HEK293 (cell line): ENCODE measurements around the gene TNKS2.

ENCODE experiments used
- CTCF ChIA-PET: fragments of 350-600 bp; formaldehyde crosslinking; extraction: SDS; loops from one replicate; lab custom pipeline; 2021; ENCODE audit warnings: antibody characterized with exemption; lab: Yijun Ruan, JAX
- POLR2A ChIA-PET: fragments of 300-600 bp; formaldehyde crosslinking; extraction: SDS; loops from one replicate; lab custom pipeline; 2020; ENCODE audit warnings: antibody characterized with exemption, inconsistent platforms; lab: Yijun Ruan, JAX
- H3K27ac ChIP-seq: fragments of 200-500 bp; sonication (Bioruptor generic); 2 replicates; pipeline ENCODE4 v1.5.1; 2014; ENCODE audit warnings: low read depth, low read length, control low read depth, inconsistent platforms; ENCODE audit errors: extremely low read depth
- H3K36me3 ChIP-seq, 2 experiments: fragments of 200-500 bp in 1 of 2; sonication (Bioruptor generic) in 1 of 2; 1 replicate in 1 of 2; 2 replicates in 1 of 2; pipeline ENCODE4 v1.5.1; 2014 to 2017; ENCODE audit warnings: inconsistent platforms in 2 of 2, low read length in 2 of 2; ENCODE audit not compliant: control insufficient read depth in 2 of 2, insufficient read depth in 1 of 2
- H3K4me1 ChIP-seq: fragments of 200-500 bp; sonication (Bioruptor generic); 2 replicates; pipeline ENCODE4 v1.5.1; 2014; ENCODE audit warnings: mild to moderate bottlenecking, low read length, inconsistent platforms; ENCODE audit not compliant: control insufficient read depth, insufficient read depth
- H3K4me3 ChIP-seq: 2 replicates; pipeline ENCODE4 v1.5.1; 2011; ENCODE audit warnings: low read depth, mild to moderate bottlenecking, control low read depth, low read length, moderate library complexity
- H3K9me3 ChIP-seq: fragments of 200-500 bp; sonication (Bioruptor generic); 2 replicates; pipeline ENCODE4 v1.5.1; 2014; ENCODE audit warnings: low read depth, low read length, inconsistent platforms; ENCODE audit not compliant: control insufficient read depth, insufficient read depth
- BCL6B ChIP-seq: fragments of 450-650 bp; formaldehyde crosslinking; IDR thresholded peaks from 2 replicates; pipeline ENCODE4 v1.5.1; 2017; ENCODE audit warnings: missing biosample characterization, missing genetic modification characterization
- GLI2 ChIP-seq: fragments of 450-650 bp; formaldehyde crosslinking; IDR thresholded peaks from 2 replicates; pipeline ENCODE4; 2017; ENCODE audit warnings: missing biosample characterization, missing genetic modification characterization, low read depth, borderline replicate concordance
- HOXD13 ChIP-seq: sonication (generic); formaldehyde crosslinking; IDR thresholded peaks from 2 replicates; pipeline ENCODE4 v1.8.0; 2022; ENCODE audit warnings: missing genetic modification reagents, borderline replicate concordance
- INSM2 ChIP-seq: fragments of 450-650 bp; formaldehyde crosslinking; IDR thresholded peaks from 2 replicates; pipeline ENCODE4 v1.5.1; 2016; ENCODE audit warnings: missing biosample characterization, missing genetic modification characterization
- KLF17 ChIP-seq: fragments of 450-650 bp; formaldehyde crosslinking; IDR thresholded peaks from 2 replicates; pipeline ENCODE4 v1.5.1; 2016; ENCODE audit warnings: missing biosample characterization, missing genetic modification characterization
- MZF1 ChIP-seq: fragments of 450-650 bp; formaldehyde crosslinking; IDR thresholded peaks from 2 replicates; pipeline ENCODE4 v1.5.1; 2017; ENCODE audit warnings: missing biosample characterization, missing genetic modification characterization, borderline replicate concordance
- REPIN1 ChIP-seq: fragments of 450-650 bp; formaldehyde crosslinking; IDR thresholded peaks from 2 replicates; pipeline ENCODE4 v1.5.1; 2017; ENCODE audit warnings: missing biosample characterization, missing genetic modification characterization, low read depth
- SALL2 ChIP-seq: fragments of 450-650 bp; formaldehyde crosslinking; IDR thresholded peaks from 2 replicates; pipeline ENCODE4 v1.5.0; 2017; ENCODE audit warnings: missing biosample characterization, mild to moderate bottlenecking, missing genetic modification characterization, borderline replicate concordance
- WT1 ChIP-seq: fragments of 450-650 bp; formaldehyde crosslinking; IDR thresholded peaks from 2 replicates; pipeline ENCODE4 v1.5.1; 2016; ENCODE audit warnings: missing biosample characterization, missing genetic modification characterization
- ZBTB10 ChIP-seq: fragments of 450-650 bp; formaldehyde crosslinking; IDR thresholded peaks from 2 replicates; pipeline ENCODE4 v1.5.1; 2016; ENCODE audit warnings: missing biosample characterization, missing genetic modification characterization
- ZBTB20 ChIP-seq: fragments of 450-650 bp; formaldehyde crosslinking; IDR thresholded peaks from 2 replicates; pipeline ENCODE4 v1.5.1; 2016; ENCODE audit warnings: missing biosample characterization, missing genetic modification characterization
- ZBTB48 ChIP-seq: fragments of 450-650 bp; formaldehyde crosslinking; IDR thresholded peaks from 2 replicates; pipeline ENCODE4 v1.5.1; 2016; ENCODE audit warnings: missing biosample characterization, missing genetic modification characterization
- ZNF114 ChIP-seq: fragments of 450-650 bp; formaldehyde crosslinking; IDR thresholded peaks from 2 replicates; pipeline ENCODE4 v1.5.0; 2017; ENCODE audit warnings: missing biosample characterization, missing genetic modification characterization
- ZNF133 ChIP-seq: fragments of 450-650 bp; formaldehyde crosslinking; IDR thresholded peaks from 2 replicates; pipeline ENCODE4 v1.5.1; 2016; ENCODE audit warnings: missing biosample characterization, missing genetic modification characterization
- ZNF140 ChIP-seq: fragments of 450-650 bp; formaldehyde crosslinking; IDR thresholded peaks from 2 replicates; pipeline ENCODE4 v1.5.1; 2016; ENCODE audit warnings: missing biosample characterization, missing genetic modification characterization
- ZNF394 ChIP-seq: fragments of 450-650 bp; formaldehyde crosslinking; IDR thresholded peaks from 2 replicates; pipeline ENCODE4 v1.5.1; 2016; ENCODE audit warnings: missing biosample characterization, missing genetic modification characterization, mild to moderate bottlenecking, moderate library complexity, borderline replicate concordance
- ZNF529 ChIP-seq: fragments of 450-650 bp; formaldehyde crosslinking; IDR thresholded peaks from 2 replicates; pipeline ENCODE4 v1.5.1; 2017; ENCODE audit warnings: missing genetic modification characterization, missing biosample characterization; ENCODE audit not compliant: insufficient replicate concordance
- ZNF645 ChIP-seq: fragments of 450-650 bp; formaldehyde crosslinking; IDR thresholded peaks from 2 replicates; pipeline ENCODE4; 2016; ENCODE audit warnings: missing biosample characterization, missing genetic modification characterization
- ZSCAN16 ChIP-seq: fragments of 450-650 bp; formaldehyde crosslinking; IDR thresholded peaks from 2 replicates; pipeline ENCODE4 v1.5.1; 2016; ENCODE audit warnings: missing biosample characterization, missing genetic modification characterization

Gene TNKS2

GRCh38 chr10:91813251-91813650 lies 15.0 kb downstream of the TNKS2 start:
- H3K9me3 ChIP-seq, result no peaks in the 10 kb centered on the region
- ChIA-PET CTCF (interaction anchor here (0.5 to 1.2 kb wide), 3 partner anchors 9 to 24 kb away, joined by 3 to 4 read pairs (median 3); no protein-coding TSS in a partner anchor), POLR2A (interaction anchor here (1.4 kb wide), 1 partner anchor 15 kb away, joined by 6 read pairs; the partner anchor contains the start of gene TNKS2)
- no peaks in the 10 kb centered on the region for H3K4me1 ChIP-seq
- H3K27ac ChIP-seq, result no peak overlapping the region
- H3K4me3 ChIP-seq, result no peak overlapping the region
- TF ChIP-seq WT1 (tag by site-specific recombination) (no peak), ZSCAN16 (no peak), ZNF133 (tag by site-specific recombination) (no peak), ZNF140 (tag by site-specific recombination) (no peak), ZBTB20 (tag by site-specific recombination) (no peak), KLF17 (tag by site-specific recombination) (no peak), BCL6B (tag by site-specific recombination) (no peak), ZNF529 (tag by site-specific recombination) (no peak), REPIN1 (tag by site-specific recombination) (no peak), ZNF394 (tag by site-specific recombination) (no peak), GLI2 (tag by site-specific recombination) (no peak), SALL2 (tag by site-specific recombination) (no peak), ZBTB48 (tag by site-specific recombination) (no peak), HOXD13 (CRISPR knock-in tag) (no peak), ZNF645 (tag by site-specific recombination) (no peak), MZF1 (no peak), INSM2 (no peak), ZNF114 (tag by site-specific recombination) (no peak), ZBTB10 (tag by site-specific recombination) (no peak)
- H3K36me3 ChIP-seq, result peaks cover 36 to 50% of the 10 kb centered on the region in 2 experiments
